H9 (cell line): Measurements from ENCODE around the gene LRRC3B. TPM values are rescaled to one million over a fixed set of nuclear protein-coding genes. Genes with fewer than 3 reads are reported as not detected.

Experiments
- DNase-seq: peaks from one replicate; pipeline ENCODE4 v3.0.0-alpha.2; 2017
- H2AFZ ChIP-seq: one replicate; pipeline ENCODE4 v1.6.1; 2013; ENCODE audit warnings: mild to moderate bottlenecking, low read length, control low read depth, moderate library complexity
- H2AK5ac ChIP-seq: 2 replicates; pipeline ENCODE4 v1.6.1; 2013; ENCODE audit warnings: low read length, control low read depth, mixed read lengths; ENCODE audit not compliant: insufficient read length
- H2BK120ac ChIP-seq: one replicate; pipeline ENCODE4 v1.6.1; 2013; ENCODE audit warnings: low read depth, mild to moderate bottlenecking, low read length, control low read depth, inconsistent platforms; ENCODE audit not compliant: poor library complexity, severe bottlenecking
- H2BK12ac ChIP-seq: 2 replicates; pipeline ENCODE4 v1.6.1; 2013; ENCODE audit warnings: low read length, control low read depth, mixed read lengths, low read depth; ENCODE audit not compliant: insufficient read length
- H2BK15ac ChIP-seq: 2 replicates; pipeline ENCODE4 v1.6.1; 2013; ENCODE audit warnings: low read depth, low read length, control low read depth
- H2BK20ac ChIP-seq: one replicate; pipeline ENCODE4 v1.6.1; 2013; ENCODE audit warnings: low read depth, mild to moderate bottlenecking, low read length, control low read depth, inconsistent platforms; ENCODE audit not compliant: poor library complexity, severe bottlenecking
- H2BK5ac ChIP-seq: 2 replicates; pipeline ENCODE4 v1.6.1; 2013; ENCODE audit warnings: low read length, control low read depth, mixed read lengths; ENCODE audit not compliant: insufficient read length
- H3K14ac ChIP-seq: 2 replicates; pipeline ENCODE4 v1.6.1; 2013; ENCODE audit warnings: low read length, control low read depth; ENCODE audit not compliant: insufficient read depth
- H3K18ac ChIP-seq: 2 replicates; pipeline ENCODE4 v1.6.1; 2013; ENCODE audit warnings: low read depth, mild to moderate bottlenecking, mixed read lengths, low read length, control low read depth; ENCODE audit not compliant: insufficient read length
- H3K23ac ChIP-seq: 2 replicates; pipeline ENCODE4 v1.6.1; 2013; ENCODE audit warnings: low read length, control low read depth, mixed read lengths, low read depth; ENCODE audit not compliant: insufficient read length
- H3K23me2 ChIP-seq: 2 replicates; pipeline ENCODE4 v1.6.1; 2013; ENCODE audit warnings: low read depth, mild to moderate bottlenecking, mixed read lengths, low read length, control low read depth; ENCODE audit not compliant: insufficient read length, poor library complexity, severe bottlenecking
- H3K27ac ChIP-seq: 2 replicates; pipeline ENCODE4 v1.5.1; 2013; ENCODE audit warnings: low read length, control low read depth, mixed read lengths, low read depth; ENCODE audit not compliant: insufficient read length
- H3K27me3 ChIP-seq: 2 replicates; pipeline ENCODE4 v1.6.1; 2013; ENCODE audit warnings: low read length, control low read depth, inconsistent platforms; ENCODE audit not compliant: insufficient read depth
- H3K4ac ChIP-seq: 2 replicates; pipeline ENCODE4 v1.6.1; 2013; ENCODE audit warnings: low read depth, mild to moderate bottlenecking, control low read depth, inconsistent platforms, low read length, moderate library complexity
- H3K4me1 ChIP-seq: 2 replicates; pipeline ENCODE4 v1.6.1; 2013; ENCODE audit warnings: low read length, control low read depth, inconsistent platforms; ENCODE audit not compliant: insufficient read depth
- H3K4me2 ChIP-seq: 2 replicates; pipeline ENCODE4 v1.6.1; 2013; ENCODE audit warnings: low read length, control low read depth, mixed read lengths; ENCODE audit not compliant: insufficient read length, insufficient read depth
- H3K56ac ChIP-seq: 2 replicates; pipeline ENCODE4 v1.6.1; 2013; ENCODE audit warnings: low read depth, mild to moderate bottlenecking, mixed read lengths, low read length, control low read depth; ENCODE audit not compliant: insufficient read length
- H3K79me1 ChIP-seq: 2 replicates; pipeline ENCODE4 v1.6.1; 2013; ENCODE audit warnings: low read depth, mild to moderate bottlenecking, moderate library complexity, low read length, control low read depth, inconsistent platforms; ENCODE audit not compliant: insufficient read depth, poor library complexity, severe bottlenecking
- H3K79me2 ChIP-seq: 2 replicates; pipeline ENCODE4 v1.6.1; 2013; ENCODE audit warnings: low read length, control low read depth, inconsistent platforms; ENCODE audit not compliant: insufficient read depth
- H3K9ac ChIP-seq: 2 replicates; pipeline ENCODE4 v1.6.1; 2013; ENCODE audit warnings: low read length, control low read depth, mixed read lengths; ENCODE audit not compliant: insufficient read length; ENCODE audit errors: extremely low read depth
- H3K9me3 ChIP-seq: one replicate; pipeline ENCODE4 v1.6.1; 2013; ENCODE audit warnings: low read depth, low read length, inconsistent platforms; ENCODE audit not compliant: control insufficient read depth
- H3T11ph ChIP-seq: one replicate; pipeline ENCODE4 v1.6.1; 2013; ENCODE audit warnings: mild to moderate bottlenecking, low read length, control low read depth, inconsistent platforms
- H4K20me1 ChIP-seq: one replicate; pipeline ENCODE4 v1.6.1; 2013; ENCODE audit not compliant: control insufficient read depth, insufficient read length, insufficient read depth
- H4K5ac ChIP-seq: 2 replicates; pipeline ENCODE4 v1.6.1; 2013; ENCODE audit warnings: low read depth, mild to moderate bottlenecking, mixed read lengths, low read length, control low read depth; ENCODE audit not compliant: insufficient read length
- H4K8ac ChIP-seq: replicated peaks from 2 replicates; pipeline ENCODE4 v1.6.1; 2013; ENCODE audit warnings: low read length, control low read depth, mixed read lengths, low read depth; ENCODE audit not compliant: insufficient read length
- H4K91ac ChIP-seq: 2 replicates; pipeline ENCODE4 v1.6.1; 2013; ENCODE audit warnings: low read depth, mild to moderate bottlenecking, moderate library complexity, mixed read lengths, low read length, control low read depth; ENCODE audit not compliant: insufficient read length
- H3K27ac Mint-ChIP-seq, 3 experiments: 2 replicates in 2 of 3; 3 replicates in 1 of 3; pipeline ENCODE4 v1.8.0; 2020 to 2021; ENCODE audit warnings: mixed read lengths in 3 of 3, mild to moderate bottlenecking in 1 of 3, moderate library complexity in 1 of 3
- H3K27me3 Mint-ChIP-seq: 2 replicates; pipeline ENCODE4 v1.8.0; 2021; ENCODE audit warnings: low read depth, mild to moderate bottlenecking, moderate library complexity, mixed read lengths
- H3K36me3 Mint-ChIP-seq, 3 experiments: 2 replicates in 2 of 3; 3 replicates in 1 of 3; pipeline ENCODE4 v1.8.0; 2020 to 2021; ENCODE audit warnings: low read depth in 3 of 3, mixed read lengths in 3 of 3; ENCODE audit not compliant: insufficient read depth in 1 of 3
- H3K4me1 Mint-ChIP-seq, 2 experiments: 2 replicates each; pipeline ENCODE4 v1.8.0; 2020; ENCODE audit warnings: mixed read lengths in 2 of 2
- H3K4me3 Mint-ChIP-seq, 2 experiments: 2 replicates in 1 of 2; 3 replicates in 1 of 2; pipeline ENCODE4 v1.8.0; 2020 to 2021; ENCODE audit warnings: mild to moderate bottlenecking in 2 of 2, mixed read lengths in 2 of 2, moderate library complexity in 1 of 2
- H3K9me3 Mint-ChIP-seq, 2 experiments: 2 replicates in 1 of 2; 3 replicates in 1 of 2; pipeline ENCODE4 v1.8.0; 2020; ENCODE audit warnings: mild to moderate bottlenecking in 2 of 2, mixed read lengths in 2 of 2, moderate library complexity in 1 of 2
- WGBS: extraction: QIAGEN DNeasy Blood & Tissue Kit; methylation state at CpG from one replicate; pipeline ENCODE4 v1.1.7; 2013; ENCODE audit warnings: missing lambda C conversion rate, low lambda C conversion rate, mixed read lengths; ENCODE audit not compliant: insufficient read length; ENCODE audit errors: extremely low coverage; 5-methylcytosine and 5-hydroxymethylcytosine counted together
- total RNA-seq: library from RNA; stranded (reverse); gene quantifications from 2 replicates; pipeline ENCODE4 v1.2.1, GENCODE V29; 2021
- TF ChIP-seq, protein P1 (sequence below): fragments of 200-600 bp; sonication (generic); conservative IDR thresholded peaks from 3 replicates; pipeline ENCODE4 v1.8.0; 2021; ENCODE audit warnings: antibody characterized with exemption, mild to moderate bottlenecking

LRRC3B gene
- total RNA-seq, 1 experiment from 2014 or later = 0.35 TPM

DNA sequence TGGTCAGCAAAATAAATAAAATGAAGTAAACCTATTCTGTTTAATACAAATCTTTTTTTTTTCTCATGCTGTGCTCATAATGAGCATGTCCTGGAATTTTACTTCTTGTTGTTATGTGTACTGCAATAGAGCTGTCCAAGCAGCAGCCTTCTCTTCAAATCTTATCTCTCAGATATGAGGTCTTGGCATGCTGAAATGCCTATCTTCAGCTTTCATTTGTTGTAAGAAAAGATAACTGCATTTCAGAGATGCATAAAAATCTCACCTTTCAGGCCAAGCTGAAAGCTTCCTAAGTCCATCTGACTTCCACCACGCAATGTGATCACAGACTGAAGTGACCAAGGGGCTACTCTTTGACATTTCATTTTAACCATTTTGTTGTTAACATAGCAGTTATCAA is 43.5 kb upstream of the LRRC3B start:
- Histone ChIP-seq H3K23me2 (no peaks in the 10 kb centered on the region), H3K23ac (no peak overlapping the region), H2BK15ac (no peak overlapping the region), H2AFZ (no peak overlapping the region), H3K18ac (no peak overlapping the region), H3K56ac (no peak overlapping the region), H3K9me3 (no peaks in the 10 kb centered on the region), H2BK20ac (no peak overlapping the region), H2BK12ac (no peak overlapping the region), H4K91ac (no peak overlapping the region), H3K79me2 (no peaks in the 10 kb centered on the region), H3T11ph (no peak overlapping the region), H4K8ac (no peak overlapping the region), H3K79me1 (no peaks in the 10 kb centered on the region), H3K27ac (no peak overlapping the region), H2AK5ac (no peak overlapping the region), H3K4ac (no peak overlapping the region), H3K9ac (no peak overlapping the region), H4K5ac (no peak overlapping the region), H2BK120ac (no peak overlapping the region), H3K4me2 (no peak overlapping the region), H3K4me1 (no peaks in the 10 kb centered on the region), H3K14ac (no peak overlapping the region), H3K27me3 (no peaks in the 10 kb centered on the region), H4K20me1 (no peaks in the 10 kb centered on the region), H2BK5ac (no peak overlapping the region)
- TF ChIP-seq, protein P1, sequence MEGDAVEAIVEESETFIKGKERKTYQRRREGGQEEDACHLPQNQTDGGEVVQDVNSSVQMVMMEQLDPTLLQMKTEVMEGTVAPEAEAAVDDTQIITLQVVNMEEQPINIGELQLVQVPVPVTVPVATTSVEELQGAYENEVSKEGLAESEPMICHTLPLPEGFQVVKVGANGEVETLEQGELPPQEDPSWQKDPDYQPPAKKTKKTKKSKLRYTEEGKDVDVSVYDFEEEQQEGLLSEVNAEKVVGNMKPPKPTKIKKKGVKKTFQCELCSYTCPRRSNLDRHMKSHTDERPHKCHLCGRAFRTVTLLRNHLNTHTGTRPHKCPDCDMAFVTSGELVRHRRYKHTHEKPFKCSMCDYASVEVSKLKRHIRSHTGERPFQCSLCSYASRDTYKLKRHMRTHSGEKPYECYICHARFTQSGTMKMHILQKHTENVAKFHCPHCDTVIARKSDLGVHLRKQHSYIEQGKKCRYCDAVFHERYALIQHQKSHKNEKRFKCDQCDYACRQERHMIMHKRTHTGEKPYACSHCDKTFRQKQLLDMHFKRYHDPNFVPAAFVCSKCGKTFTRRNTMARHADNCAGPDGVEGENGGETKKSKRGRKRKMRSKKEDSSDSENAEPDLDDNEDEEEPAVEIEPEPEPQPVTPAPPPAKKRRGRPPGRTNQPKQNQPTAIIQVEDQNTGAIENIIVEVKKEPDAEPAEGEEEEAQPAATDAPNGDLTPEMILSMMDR = no peak
- Mint-ChIP-seq H3K4me3 (no peak overlapping the region), H3K4me1 (peaks cover 4 to 6% of the 10 kb centered on the region in 2 experiments), H3K9me3 (no peaks in the 10 kb centered on the region; a peak in 1 of 5 replicates), H3K27ac (no peak overlapping the region), H3K27me3 (no peaks in the 10 kb centered on the region), H3K36me3 (no peaks in the 10 kb centered on the region)
- no peak for DNase-seq
- no CpG with 5 or more reads among the region's 1 CpG for WGBS
